ENCODE data around the gene SCP2.

The SCP2 gene

GRCh38 chr1:53085405-53085804 is 158.3 kb downstream of the SCP2 start:
- no peak for DNase-seq
- H3K27me3 ChIP-seq (replicated peaks; ENCODE audit: control insufficient read depth, insufficient read depth, low read length, poor library complexity, severe bottlenecking) = no peaks in the 10 kb centered on the region
- H3K4me3 ChIP-seq (ENCODE audit: insufficient read depth, low read depth, low read length, poor library complexity, severe bottlenecking) = no peak overlapping the region
- no peaks in the 10 kb centered on the region for H3K9me3 ChIP-seq (ENCODE audit: control insufficient read depth, low read length)
- no peaks in the 10 kb centered on the region for H3K4me1 ChIP-seq (ENCODE audit: control insufficient read depth, insufficient read depth, low read length, poor library complexity, severe bottlenecking)
- no peaks in the 10 kb centered on the region for H3K36me3 ChIP-seq (ENCODE audit: control insufficient read depth, insufficient read depth, low read length)
- no peak overlapping the region for H3K27ac ChIP-seq (ENCODE audit: insufficient read depth, low read length, poor library complexity, severe bottlenecking)

GRCh38 chr1:53086491-53087070 is 159.5 kb downstream of the SCP2 start:
- no peaks in the 10 kb centered on the region for H3K4me1 ChIP-seq (ENCODE audit: control insufficient read depth, insufficient read depth, low read length, poor library complexity, severe bottlenecking)
- H3K36me3 ChIP-seq (ENCODE audit: control insufficient read depth, insufficient read depth, low read length) = no peaks in the 10 kb centered on the region
- no peaks in the 10 kb centered on the region for H3K27me3 ChIP-seq (replicated peaks; ENCODE audit: control insufficient read depth, insufficient read depth, low read length, poor library complexity, severe bottlenecking)
- H3K4me3 ChIP-seq (ENCODE audit: insufficient read depth, low read depth, low read length, poor library complexity, severe bottlenecking) = no peak overlapping the region
- DNase-seq = no peak
- H3K9me3 ChIP-seq (ENCODE audit: control insufficient read depth, low read length) = no peaks in the 10 kb centered on the region
- no peak overlapping the region for H3K27ac ChIP-seq (ENCODE audit: insufficient read depth, low read length, poor library complexity, severe bottlenecking)

GRCh38 chr1:53087332-53088285 is 160.5 kb downstream of the SCP2 start:
- no peaks in the 10 kb centered on the region for H3K27me3 ChIP-seq (replicated peaks; ENCODE audit: control insufficient read depth, insufficient read depth, low read length, poor library complexity, severe bottlenecking)

GRCh38 chr1:53088616-53089300 is 161.7 kb downstream of the SCP2 start:
- H3K27ac ChIP-seq (ENCODE audit: insufficient read depth, low read length, poor library complexity, severe bottlenecking) = no peak overlapping the region
- no peaks in the 10 kb centered on the region for H3K9me3 ChIP-seq (ENCODE audit: control insufficient read depth, low read length)
- H3K36me3 ChIP-seq (ENCODE audit: control insufficient read depth, insufficient read depth, low read length) = no peaks in the 10 kb centered on the region
- H3K4me1 ChIP-seq (ENCODE audit: control insufficient read depth, insufficient read depth, low read length, poor library complexity, severe bottlenecking) = no peaks in the 10 kb centered on the region
- H3K27me3 ChIP-seq (replicated peaks; ENCODE audit: control insufficient read depth, insufficient read depth, low read length, poor library complexity, severe bottlenecking) = no peaks in the 10 kb centered on the region
- H3K4me3 ChIP-seq (ENCODE audit: insufficient read depth, low read depth, low read length, poor library complexity, severe bottlenecking) = no peak overlapping the region
- no peak for DNase-seq

More at GRCh38 chr1:53087332-53088285, 160.5 kb downstream of the SCP2 start:
- Histone ChIP-seq H3K9me3 (ENCODE audit: control insufficient read depth, low read length) (no peaks in the 10 kb centered on the region), H3K4me3 (ENCODE audit: insufficient read depth, low read depth, low read length, poor library complexity, severe bottlenecking) (no peak overlapping the region), H3K27ac (ENCODE audit: insufficient read depth, low read length, poor library complexity, severe bottlenecking) (no peak overlapping the region), H3K4me1 (ENCODE audit: control insufficient read depth, insufficient read depth, low read length, poor library complexity, severe bottlenecking) (no peaks in the 10 kb centered on the region), H3K36me3 (ENCODE audit: control insufficient read depth, insufficient read depth, low read length) (no peaks in the 10 kb centered on the region)
- DNase-seq = no peak

- no peak for DNase-seq
These were observed 162.6 kb downstream of the SCP2 start for GRCh38 chr1:53089478-53090226.

GRCh38 chr1:53090227-53091147 is 163.4 kb downstream of the SCP2 start:
- Histone ChIP-seq H3K27me3 (replicated peaks; ENCODE audit: control insufficient read depth, insufficient read depth, low read length, poor library complexity, severe bottlenecking) (no peaks in the 10 kb centered on the region), H3K27ac (ENCODE audit: insufficient read depth, low read length, poor library complexity, severe bottlenecking) (no peak overlapping the region), H3K36me3 (ENCODE audit: control insufficient read depth, insufficient read depth, low read length) (no peaks in the 10 kb centered on the region), H3K9me3 (ENCODE audit: control insufficient read depth, low read length) (no peaks in the 10 kb centered on the region), H3K4me1 (ENCODE audit: control insufficient read depth, insufficient read depth, low read length, poor library complexity, severe bottlenecking) (no peaks in the 10 kb centered on the region), H3K4me3 (ENCODE audit: insufficient read depth, low read depth, low read length, poor library complexity, severe bottlenecking) (no peak overlapping the region)
- DNase-seq = no peak

More at GRCh38 chr1:53089478-53090226, 162.6 kb downstream of the SCP2 start:
- no peaks in the 10 kb centered on the region for H3K27me3 ChIP-seq (replicated peaks; ENCODE audit: control insufficient read depth, insufficient read depth, low read length, poor library complexity, severe bottlenecking)
- H3K9me3 ChIP-seq (ENCODE audit: control insufficient read depth, low read length) = no peaks in the 10 kb centered on the region
- no peaks in the 10 kb centered on the region for H3K4me1 ChIP-seq (ENCODE audit: control insufficient read depth, insufficient read depth, low read length, poor library complexity, severe bottlenecking)
- no peak overlapping the region for H3K27ac ChIP-seq (ENCODE audit: insufficient read depth, low read length, poor library complexity, severe bottlenecking)
- H3K4me3 ChIP-seq (ENCODE audit: insufficient read depth, low read depth, low read length, poor library complexity, severe bottlenecking) = no peak overlapping the region
- H3K36me3 ChIP-seq (ENCODE audit: control insufficient read depth, insufficient read depth, low read length) = no peaks in the 10 kb centered on the region

- no peaks in the 10 kb centered on the region for H3K27me3 ChIP-seq (replicated peaks; ENCODE audit: control insufficient read depth, insufficient read depth, low read length, poor library complexity, severe bottlenecking)
- H3K9me3 ChIP-seq (ENCODE audit: control insufficient read depth, low read length) = no peaks in the 10 kb centered on the region
- H3K27ac ChIP-seq (ENCODE audit: insufficient read depth, low read length, poor library complexity, severe bottlenecking) = no peak overlapping the region
- no peak for DNase-seq
- H3K36me3 ChIP-seq (ENCODE audit: control insufficient read depth, insufficient read depth, low read length) = no peaks in the 10 kb centered on the region
- H3K4me3 ChIP-seq (ENCODE audit: insufficient read depth, low read depth, low read length, poor library complexity, severe bottlenecking) = no peak overlapping the region
- H3K4me1 ChIP-seq (ENCODE audit: control insufficient read depth, insufficient read depth, low read length, poor library complexity, severe bottlenecking) = no peaks in the 10 kb centered on the region
These were observed 165.0 kb downstream of the SCP2 start for GRCh38 chr1:53091841-53092645.

GRCh38 chr1:53092659-53093450 is 165.8 kb downstream of the SCP2 start:
- H3K27me3 ChIP-seq (replicated peaks; ENCODE audit: control insufficient read depth, insufficient read depth, low read length, poor library complexity, severe bottlenecking) = no peaks in the 10 kb centered on the region
- H3K4me3 ChIP-seq (ENCODE audit: insufficient read depth, low read depth, low read length, poor library complexity, severe bottlenecking) = no peak overlapping the region
- DNase-seq = no peak
- no peaks in the 10 kb centered on the region for H3K36me3 ChIP-seq (ENCODE audit: control insufficient read depth, insufficient read depth, low read length)
- no peaks in the 10 kb centered on the region for H3K9me3 ChIP-seq (ENCODE audit: control insufficient read depth, low read length)
- no peaks in the 10 kb centered on the region for H3K4me1 ChIP-seq (ENCODE audit: control insufficient read depth, insufficient read depth, low read length, poor library complexity, severe bottlenecking)
- no peak overlapping the region for H3K27ac ChIP-seq (ENCODE audit: insufficient read depth, low read length, poor library complexity, severe bottlenecking)

All from effector memory CD4-positive, alpha-beta T cell (primary cell).